HG03139 (cell line): ENCODE results near the gene ACTN1.

ENCODE experiments used
- ATAC-seq: cut with Tn5 transposase; IDR thresholded peaks from one replicate; pipeline ENCODE4 v1.9.1; 2021; ENCODE audit not compliant: unreplicated experiment

Gene ACTN1

DNA sequence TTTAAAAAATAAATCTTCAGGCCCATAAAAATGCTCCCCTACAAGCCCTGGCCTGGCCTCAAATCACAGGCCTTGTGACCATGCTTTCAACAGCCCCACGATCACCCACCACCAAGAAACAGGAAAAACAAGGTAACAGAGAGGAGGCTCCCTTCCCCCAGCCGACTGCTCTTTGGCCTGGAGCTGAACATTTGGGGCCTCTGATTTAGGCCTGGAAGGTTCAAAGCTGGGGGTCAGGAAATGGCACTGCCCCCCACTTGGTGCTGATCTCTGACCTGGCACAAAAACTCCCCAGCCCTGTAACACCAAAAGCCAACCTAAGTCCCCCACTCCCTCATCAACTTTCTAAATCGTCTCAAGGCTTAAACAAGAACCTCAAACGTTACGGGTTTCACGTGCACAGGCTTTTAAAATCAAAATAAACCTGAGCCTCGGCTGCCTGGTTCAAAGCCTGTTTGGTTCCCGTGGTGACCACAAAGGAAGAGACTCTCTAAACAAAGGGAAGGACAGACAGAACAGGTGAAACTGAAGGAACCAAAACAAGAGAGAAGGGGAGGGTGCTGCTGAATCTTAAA lies 9.0 kb downstream of the ACTN1 start:
- no peak for ATAC-seq

DNA sequence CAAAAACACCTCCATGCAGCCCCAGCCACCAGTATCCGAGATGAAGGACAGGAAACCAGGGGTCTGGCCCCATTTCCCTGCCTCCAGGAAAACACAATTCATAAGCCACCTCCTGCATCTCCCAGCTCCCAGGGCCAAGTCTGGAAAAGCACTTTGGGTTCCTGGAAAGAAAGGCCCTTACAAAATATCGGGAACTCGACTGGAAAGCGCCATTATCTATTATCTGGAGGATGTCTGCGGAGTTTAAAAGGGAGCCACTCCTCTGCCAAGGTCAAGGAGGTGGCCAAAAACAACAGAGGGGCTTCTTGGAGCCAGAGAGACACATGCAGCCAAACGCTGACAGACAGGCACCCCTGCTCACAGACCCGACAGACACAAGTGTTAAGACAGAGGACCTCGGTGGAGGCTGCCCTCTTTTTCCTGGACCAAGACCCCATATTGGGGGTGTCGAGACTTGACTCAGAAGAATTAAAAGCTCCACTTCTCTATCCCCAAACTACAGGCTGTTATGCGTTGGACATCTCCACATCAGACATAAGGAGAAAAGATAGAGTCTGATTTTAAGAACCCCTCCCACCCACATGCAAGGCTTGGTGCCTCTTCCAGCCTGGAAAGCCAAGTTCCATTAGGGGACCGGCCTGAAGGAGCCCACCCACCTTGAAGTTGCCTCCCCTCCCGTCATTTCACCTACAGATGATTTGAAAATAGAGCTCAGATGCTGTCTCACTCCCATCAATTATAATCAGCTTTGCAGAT lies 9.6 kb downstream of the ACTN1 start:
- ATAC-seq = no peak

DNA sequence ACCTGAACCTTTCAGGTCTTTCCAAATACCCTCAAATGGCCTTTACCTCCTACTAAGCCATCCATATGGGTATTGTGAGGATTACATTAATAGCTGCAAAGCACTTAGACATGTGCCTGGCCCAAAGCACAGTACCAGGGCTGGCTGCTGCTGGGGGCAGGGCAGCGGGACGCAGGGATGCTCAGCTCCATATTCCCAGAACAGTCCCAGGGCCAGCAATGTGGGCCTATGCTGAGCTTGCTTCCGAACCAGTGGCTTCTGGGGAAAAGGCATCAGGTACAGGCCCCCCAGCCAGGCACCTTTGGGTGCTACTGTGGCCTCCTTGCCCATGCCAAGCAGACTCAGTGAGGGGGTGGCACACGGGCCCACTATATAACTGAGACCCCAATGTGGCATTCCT lies 10.4 kb downstream of the ACTN1 start:
- no peak for ATAC-seq

DNA sequence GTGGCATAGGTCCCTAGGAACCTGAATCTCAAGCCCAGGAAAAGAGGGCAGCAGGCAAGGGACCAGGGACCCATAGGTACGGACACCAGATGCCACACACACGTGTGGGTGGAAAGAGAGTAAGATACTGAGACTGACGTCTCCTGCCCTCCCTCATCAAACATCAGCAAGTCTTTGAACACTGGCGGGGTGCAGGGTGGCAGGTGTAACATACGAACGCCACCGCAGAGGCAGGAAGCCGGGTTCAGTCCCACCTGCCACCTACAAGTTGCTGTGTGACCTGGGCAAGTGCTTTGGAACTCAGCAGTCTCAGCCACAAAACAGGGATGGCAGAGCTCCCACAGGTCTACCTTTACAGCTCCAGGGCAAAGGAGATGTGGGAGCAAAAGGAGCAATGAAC lies 11.1 kb downstream of the ACTN1 start:
- ATAC-seq = no peak

DNA sequence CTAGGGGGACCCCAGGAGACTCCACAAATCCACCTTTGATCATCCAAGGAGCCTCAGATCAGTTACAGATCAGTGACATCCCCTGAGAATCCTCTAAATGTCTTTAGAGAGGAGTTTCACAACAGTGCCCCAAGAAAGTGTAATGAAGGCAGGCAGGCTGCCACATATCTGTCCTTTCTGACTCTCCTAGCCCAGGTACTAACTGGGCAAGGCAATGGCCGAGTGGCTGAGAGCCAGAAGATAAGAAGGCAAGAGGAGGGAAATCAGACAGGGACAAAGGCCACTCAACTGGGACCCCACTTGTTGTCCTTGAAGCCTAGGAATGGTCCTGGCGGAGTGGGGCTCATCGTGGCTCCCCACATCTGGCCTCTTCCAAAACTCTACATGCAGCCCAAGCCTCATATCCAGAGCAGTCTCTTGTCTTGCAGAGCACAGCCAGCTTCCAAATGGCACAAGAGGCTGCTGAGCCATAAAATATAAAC lies 11.6 kb downstream of the ACTN1 start:
- ATAC-seq = no peak

DNA sequence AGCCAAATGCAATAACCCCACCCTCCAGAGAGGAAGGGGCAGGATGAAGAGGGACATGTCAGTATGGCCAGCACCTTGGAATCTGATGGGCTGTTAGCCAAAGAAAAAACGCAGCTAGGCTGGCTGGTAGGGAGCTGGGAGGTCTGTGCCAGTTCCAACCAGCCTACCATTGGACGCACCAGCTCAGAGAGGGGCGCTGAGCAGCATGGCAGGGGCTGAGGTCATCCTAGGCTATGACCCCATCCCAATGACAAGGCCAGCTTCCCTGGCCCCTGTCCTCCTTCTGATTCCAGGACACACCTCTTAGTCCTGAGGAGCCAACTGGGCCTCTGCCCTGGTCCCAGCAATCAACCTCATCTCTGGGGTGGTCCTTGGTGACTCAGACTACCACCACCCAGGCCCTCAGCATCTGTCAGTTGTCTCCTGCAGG lies 12.2 kb downstream of the ACTN1 start:
- no peak for ATAC-seq

DNA sequence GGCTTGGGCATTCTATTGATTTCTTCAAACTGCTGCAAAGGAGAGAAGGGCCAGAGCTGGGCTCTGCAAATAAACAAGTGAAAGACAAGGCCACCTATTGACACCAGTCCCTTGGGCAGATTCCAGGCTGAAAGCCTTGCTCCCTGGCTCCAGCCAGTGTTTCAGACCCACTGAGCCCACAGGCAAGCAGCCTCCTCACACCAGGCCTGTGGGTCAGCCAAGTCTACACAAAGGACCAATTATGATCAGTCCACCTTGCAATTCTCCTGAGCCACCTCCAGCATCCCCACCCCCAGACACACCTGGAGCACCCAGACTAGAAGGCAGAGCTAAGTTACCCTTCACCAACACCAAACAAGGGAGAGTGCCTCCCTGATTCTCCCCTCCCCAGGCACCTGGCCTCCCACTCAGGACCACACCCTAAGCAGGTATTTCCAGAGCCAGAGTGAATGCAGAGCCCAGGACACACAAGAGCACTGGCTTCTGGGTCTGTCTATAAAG lies 13.8 kb downstream of the ACTN1 start:
- no peak for ATAC-seq

DNA sequence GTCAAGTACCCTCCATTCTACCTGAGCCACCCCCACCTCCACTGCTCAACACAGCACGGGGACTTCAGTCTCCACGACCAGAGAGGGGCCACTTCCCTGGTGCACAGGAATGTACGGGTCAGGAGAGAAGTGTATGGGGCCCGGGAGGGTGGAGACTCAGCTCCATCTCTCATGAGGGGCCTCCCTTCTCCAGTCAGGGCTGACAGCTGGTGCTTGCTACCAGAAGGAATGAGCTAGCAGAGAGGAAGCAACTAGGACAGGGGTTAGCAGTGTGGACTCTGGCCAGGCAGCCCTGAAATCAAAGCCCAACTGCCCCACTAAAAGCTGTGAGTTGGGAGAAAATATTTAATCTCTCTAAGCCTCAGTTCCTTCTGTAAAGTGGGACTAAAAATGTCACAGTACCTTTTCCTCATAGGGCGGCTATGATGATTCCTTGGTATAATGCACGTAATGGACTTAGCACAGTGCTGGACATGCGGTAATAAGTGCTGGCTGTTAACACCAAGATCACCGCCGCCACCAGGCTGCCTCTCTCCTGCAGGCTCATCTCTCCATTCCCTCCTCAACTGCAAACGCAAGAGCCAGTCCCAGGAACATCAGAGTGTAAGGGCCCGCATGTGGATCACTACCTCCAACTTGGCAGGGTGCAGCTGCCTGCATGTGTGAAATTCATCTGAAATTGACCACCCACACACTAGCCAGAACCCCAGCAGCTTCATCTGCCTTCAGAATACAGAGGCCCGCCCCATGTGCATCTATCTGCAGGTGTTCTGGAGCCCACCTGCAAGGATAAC lies 14.6 kb downstream of the ACTN1 start:
- no peak for ATAC-seq

DNA sequence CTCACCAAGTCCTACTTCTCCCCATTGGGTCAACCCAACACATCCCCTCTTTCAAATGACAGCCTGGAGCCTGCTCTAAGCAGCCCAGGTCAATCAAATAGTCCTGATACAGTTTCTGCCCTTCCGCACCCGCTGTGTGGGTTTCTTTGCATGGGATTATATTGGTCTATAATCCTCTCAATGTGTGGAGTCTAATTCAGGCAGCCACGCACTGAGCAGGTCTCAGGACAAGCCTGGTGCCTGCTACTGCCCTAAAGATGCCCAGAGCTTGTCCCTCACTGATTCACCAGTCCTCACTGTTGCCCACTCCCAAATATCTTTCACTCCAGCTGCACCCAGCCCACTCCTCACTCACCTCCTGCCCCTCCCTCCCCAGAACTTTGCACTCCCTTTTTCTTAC lies 16.4 kb downstream of the ACTN1 start:
- ATAC-seq = no peak

DNA sequence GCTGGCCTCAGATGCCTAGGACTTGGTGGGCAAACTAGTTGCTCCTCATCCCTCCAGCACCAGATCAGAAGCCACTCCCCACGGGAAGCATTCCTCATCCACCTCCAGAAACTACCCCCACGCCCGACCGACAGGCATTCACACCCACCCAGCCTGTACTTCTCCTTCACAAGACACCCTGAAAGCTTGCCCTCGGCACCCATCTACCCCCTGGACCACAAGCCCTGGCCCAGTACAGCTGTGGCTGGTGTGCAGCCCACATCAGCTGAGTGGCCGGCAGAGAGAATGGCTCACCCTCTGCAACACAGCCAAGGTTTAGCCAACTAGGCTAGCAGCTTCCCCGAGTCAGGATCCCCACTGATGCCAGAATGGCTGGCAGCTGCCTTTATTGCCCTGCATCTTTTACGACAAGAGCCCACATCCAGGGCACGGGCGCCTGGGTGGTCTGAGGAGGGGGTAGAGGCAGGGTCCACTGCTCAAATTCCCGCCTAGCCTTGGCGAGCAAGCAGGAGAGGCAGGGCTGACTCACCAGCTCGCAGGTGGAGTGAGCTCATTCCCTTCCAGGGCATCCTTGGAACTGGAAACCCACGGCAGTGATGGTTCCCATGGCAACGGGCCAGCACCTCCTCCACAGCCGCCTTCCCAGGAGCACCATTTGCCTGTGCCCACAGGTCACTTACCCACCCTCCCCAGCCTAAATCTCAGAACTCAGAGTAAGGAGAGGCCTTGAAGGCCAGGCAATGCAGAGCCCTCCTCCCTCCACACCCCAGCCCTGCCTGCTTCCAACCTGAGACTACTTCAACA lies 17.1 kb downstream of the ACTN1 start:
- ATAC-seq = no peak

DNA sequence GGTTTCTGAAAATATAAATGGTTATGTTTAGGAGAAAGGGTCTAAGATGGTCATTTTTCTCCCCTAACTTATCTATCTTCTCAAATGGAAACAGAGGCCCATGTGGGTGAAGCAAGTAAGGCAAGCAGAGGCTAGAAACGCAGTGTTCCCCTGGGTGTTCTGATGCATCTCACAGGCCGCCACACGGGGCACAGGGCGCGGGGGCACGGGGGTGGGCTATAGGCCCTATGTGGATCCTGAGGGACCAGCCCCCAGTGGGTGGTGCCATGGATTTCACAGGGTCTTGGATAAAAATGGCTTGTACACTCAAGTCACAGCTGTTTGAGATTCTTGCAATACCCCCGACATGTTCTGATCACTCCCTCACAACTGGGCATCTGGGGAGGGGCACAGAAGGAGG lies 17.7 kb downstream of the ACTN1 start:
- no peak for ATAC-seq

DNA sequence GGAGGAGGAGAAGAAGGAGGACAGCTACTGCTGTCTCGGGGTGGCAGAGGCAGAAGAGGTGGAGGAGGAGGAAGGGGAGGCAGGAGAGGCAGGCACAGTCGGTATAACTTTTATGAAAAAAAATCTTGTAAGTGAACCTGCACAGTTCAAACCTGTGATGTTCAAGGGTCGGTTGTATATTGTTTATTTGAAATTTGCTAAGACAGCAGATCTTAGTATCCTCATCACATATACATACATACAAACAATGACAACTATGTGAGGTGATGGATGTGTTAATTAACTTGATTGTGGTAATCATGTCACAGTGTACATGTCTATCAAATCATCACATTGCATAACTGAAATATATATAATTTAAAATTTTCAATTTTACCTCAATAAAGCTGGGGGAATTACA lies 19.0 kb downstream of the ACTN1 start:
- ATAC-seq = no peak

DNA sequence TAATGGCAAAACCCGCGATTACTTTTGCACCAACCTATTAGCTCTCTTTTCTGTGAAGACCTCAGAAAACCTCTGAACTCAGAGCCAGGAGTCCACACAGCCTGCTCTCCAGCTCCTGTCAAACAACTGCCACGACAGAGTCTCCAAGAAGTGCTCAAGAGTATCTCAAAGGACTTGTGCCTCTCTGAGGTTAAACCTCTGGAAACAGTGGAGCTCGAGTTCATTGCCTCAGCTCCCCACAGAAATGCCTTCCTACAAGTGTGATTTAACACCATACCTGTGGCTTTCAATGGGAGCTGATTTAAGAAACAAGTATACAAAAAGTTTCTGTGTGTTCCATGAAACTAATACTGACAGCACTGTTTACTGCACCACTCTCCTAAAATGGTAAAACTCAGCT lies 20.1 kb downstream of the ACTN1 start:
- ATAC-seq = no peak

DNA sequence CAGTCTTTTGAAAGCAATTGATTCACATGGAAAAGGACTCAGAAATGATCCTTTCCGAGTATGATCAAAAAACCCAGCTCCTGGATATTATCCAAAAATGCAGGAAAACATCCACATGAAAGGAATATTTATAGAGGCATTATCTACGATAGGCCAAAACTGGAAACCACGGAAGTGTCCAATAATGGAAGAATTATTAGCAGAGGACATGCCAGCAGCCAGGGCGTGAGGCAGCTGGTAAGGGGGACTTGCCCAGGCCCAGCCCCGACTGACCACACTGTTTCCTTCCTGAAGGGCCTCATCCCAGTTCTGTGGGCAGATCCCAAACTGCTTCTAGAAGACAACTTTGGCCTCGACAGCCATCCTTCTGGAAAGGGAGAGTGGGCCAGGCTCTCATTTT lies 20.5 kb downstream of the ACTN1 start:
- ATAC-seq = no peak

DNA sequence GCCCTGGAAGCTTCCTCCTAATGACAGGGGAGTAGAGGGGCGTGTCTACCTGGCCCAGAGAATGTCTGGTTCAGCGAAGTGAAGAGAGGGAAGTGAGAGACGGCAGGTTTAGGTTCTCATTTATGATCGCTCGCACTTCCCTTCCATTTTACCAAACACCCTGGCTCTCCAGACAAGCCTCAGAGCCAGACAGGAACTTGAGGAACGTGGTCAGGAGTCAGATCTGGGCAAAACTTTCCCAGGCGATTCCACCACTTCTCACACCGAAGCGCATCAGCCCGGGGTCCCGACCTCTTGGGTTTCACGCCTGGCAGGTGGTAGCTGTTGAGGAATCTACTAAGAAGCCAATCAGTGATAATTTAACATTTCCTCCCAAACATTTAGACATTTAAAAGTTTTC lies 21.3 kb downstream of the ACTN1 start:
- ATAC-seq = no peak

DNA sequence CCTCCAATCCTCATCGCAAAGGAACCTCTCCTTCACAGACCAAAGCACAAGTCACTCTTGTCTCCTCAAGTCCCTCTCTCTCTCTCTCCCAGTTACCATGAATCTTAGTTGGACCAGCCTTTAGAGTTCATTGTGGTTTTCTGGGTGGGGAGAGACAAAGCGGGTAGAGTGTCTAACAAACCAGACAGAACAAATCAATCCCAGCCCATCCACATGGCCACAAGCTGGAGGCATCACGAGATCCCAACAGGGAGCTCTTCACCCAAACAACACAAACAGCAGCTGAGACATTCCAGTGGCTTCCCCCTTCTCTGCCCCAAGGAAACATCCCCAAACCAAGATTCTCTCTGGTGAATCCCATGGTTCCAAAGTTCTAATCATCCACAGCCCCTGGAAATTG lies 22.4 kb downstream of the ACTN1 start:
- no peak for ATAC-seq

DNA sequence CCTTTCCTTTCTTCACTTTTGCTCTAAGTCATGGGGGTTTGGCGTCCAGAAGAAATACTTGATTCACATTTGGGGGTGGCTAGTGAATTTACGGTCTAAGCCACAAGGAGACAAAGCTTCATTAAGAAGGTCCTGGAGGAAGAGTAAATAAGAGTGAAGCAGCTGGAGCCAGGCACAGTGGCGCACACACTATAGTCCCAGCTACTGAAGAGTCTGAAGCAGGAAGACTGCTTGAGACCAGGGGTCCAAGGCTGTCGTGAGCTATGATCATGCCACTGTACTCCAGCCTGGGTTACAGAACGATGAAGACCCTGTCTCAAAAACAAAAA lies 23.3 kb downstream of the ACTN1 start:
- no peak for ATAC-seq

DNA sequence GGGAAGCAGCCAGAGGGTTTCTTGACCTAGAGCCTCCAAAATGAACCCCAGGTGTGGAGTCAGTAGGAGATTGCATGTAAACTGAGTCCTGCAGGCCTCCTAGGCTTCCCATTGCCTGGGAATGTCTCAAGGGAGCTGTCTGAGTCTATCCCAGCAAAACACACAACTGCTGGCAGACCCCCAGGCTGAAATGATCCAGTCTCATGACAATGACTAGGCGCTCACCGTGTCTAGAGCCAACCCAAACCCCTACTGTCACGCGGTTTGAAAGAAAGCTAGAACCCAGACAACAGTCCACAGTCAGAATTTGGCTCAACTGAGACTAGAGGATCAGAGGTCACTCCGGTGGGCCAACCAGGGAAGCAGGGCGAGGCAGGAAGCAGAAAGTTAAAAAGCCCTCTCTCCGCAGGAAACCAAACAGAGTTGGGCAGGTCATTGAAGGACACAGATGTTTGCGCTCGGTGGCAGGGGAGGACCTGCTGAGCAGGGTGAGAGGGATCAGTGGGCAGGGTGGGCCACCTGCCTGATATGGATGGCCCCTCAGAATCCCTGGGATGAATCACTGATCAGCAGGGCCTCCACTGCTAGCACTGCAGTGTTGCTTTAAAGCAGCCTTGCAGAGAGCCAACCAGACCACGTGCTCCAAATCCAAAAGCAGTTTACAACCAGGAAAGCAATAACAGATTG lies 23.8 kb downstream of the ACTN1 start:
- no peak for ATAC-seq

DNA sequence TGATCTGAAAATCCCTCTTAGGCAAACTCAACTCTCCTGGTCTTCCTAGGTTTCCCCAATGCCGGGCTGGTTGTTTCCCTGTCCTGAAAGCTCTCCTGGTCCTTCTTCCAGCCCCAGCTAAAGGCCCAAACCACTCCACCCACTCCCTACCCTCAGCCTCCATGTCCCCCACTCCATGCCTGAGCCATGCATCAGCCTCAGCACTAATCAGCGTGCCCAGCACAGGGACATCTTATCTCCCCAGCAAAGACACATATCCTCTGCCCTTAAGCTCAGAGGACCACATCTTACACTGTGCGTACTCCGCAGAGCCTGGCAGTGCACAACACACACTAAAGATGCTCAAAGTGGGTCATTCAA lies 25.9 kb downstream of the ACTN1 start:
- no peak for ATAC-seq

DNA sequence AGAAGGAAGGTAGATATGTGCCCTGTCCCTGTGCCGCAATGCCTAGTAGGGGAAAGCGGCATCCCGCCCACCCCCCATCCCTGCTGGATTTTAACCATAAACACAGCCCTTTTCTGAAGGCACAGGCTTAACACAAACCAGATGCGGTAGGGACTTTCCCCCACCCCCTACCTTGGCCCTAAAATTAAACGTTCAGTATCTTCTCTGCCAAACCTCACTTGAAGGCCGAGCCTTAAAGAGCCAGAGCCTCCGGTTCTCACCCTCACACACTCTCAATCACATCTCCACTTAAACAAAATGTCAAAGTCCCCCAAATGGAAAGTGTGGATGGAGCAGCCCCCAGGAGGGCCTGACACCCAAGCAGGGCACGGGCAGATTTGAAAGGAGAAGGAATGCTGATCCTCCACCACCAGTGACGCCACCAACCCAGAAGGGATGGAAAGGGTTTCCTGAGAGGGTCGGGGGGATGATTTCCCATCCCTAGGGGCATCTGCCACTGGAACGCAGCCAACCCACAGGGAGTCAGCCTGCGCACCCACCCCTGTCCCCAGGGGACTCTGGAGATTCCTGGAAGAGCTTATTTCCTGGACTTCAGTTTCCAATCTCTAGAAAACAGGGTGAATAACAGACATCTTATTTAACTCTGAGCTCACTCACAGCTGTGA lies 26.4 kb downstream of the ACTN1 start:
- ATAC-seq = no peak
